Neural cell (in vitro differentiated cells): ENCODE data around the gene RAPGEF4.

Experiments used
- CTCF ChIP-seq: fragments of 450-650 bp; IDR thresholded peaks from 2 replicates; pipeline ENCODE4 v1.5.1; 2014; ENCODE audit warnings: antibody characterized with exemption, mild to moderate bottlenecking, moderate library complexity; ENCODE audit not compliant: poor library complexity, severe bottlenecking
- EP300 ChIP-seq: fragments of 450-650 bp; conservative IDR thresholded peaks from 2 replicates; pipeline ENCODE4 v1.6.1; 2014; ENCODE audit warnings: antibody characterized with exemption, mild to moderate bottlenecking, moderate library complexity; ENCODE audit not compliant: poor library complexity, severe bottlenecking
- EZH2 ChIP-seq: fragments of 200-600, 300-800 bp; shearing (Covaris generic), sonication (generic); IDR thresholded peaks from 2 replicates; pipeline ENCODE4 v1.6.1; 2014; ENCODE audit warnings: antibody characterized with exemption, low read length, borderline replicate concordance, mild to moderate bottlenecking; ENCODE audit not compliant: insufficient read depth, poor library complexity, severe bottlenecking
- MXI1 ChIP-seq: fragments of 450-650 bp; conservative IDR thresholded peaks from 2 replicates; pipeline ENCODE4 v1.6.1; 2014; ENCODE audit warnings: antibody characterized with exemption, mild to moderate bottlenecking; ENCODE audit not compliant: poor library complexity, severe bottlenecking
- POLR2AphosphoS5 ChIP-seq: IDR thresholded peaks from 2 replicates; pipeline ENCODE4 v1.6.1; 2012
- RAD21 ChIP-seq: fragments of 450-650 bp; conservative IDR thresholded peaks from 2 replicates; pipeline ENCODE4 v1.6.1; 2014; ENCODE audit warnings: antibody characterized with exemption, mild to moderate bottlenecking, moderate library complexity
- REST ChIP-seq: IDR thresholded peaks from 2 replicates; pipeline ENCODE4 v1.6.1; 2012; ENCODE audit warnings: borderline replicate concordance
- SMC3 ChIP-seq: fragments of 450-650 bp; conservative IDR thresholded peaks from 2 replicates; pipeline ENCODE4 v1.6.1; 2014; ENCODE audit warnings: antibody characterized with exemption, mild to moderate bottlenecking, moderate library complexity; ENCODE audit not compliant: poor library complexity
- TAF1 ChIP-seq: IDR thresholded peaks from 2 replicates; pipeline ENCODE4 v1.6.1; 2012; ENCODE audit warnings: low read depth

- no peak for TF ChIP-seq CTCF
- TF ChIP-seq EP300, result peak; percentile 15
- TF ChIP-seq POLR2AphosphoS5, result no peak
- TF ChIP-seq REST, result no peak
- TF ChIP-seq TAF1, result no peak
- no peak for TF ChIP-seq SMC3
- TF ChIP-seq EZH2, result no peak
- TF ChIP-seq RAD21, result no peak
- peak; percentile 87 for TF ChIP-seq MXI1
Observed at GRCh38 chr2:172735582-172736423, at the start of gene RAPGEF4.
